ENCODE measurements around the gene KHDC4.

The KHDC4 gene

GRCh38 chr1:155942578-155943141 lies 8.4 kb upstream of the KHDC4 start:
- Histone ChIP-seq H3K9me3 (ENCODE audit: control insufficient read depth, low read length) (no peaks in the 10 kb centered on the region), H3K4me2 (ENCODE audit: low read length) (no peak overlapping the region), H2AFZ (no peak overlapping the region), H3K27ac (no peak overlapping the region), H3K9ac (no peak overlapping the region), H3K79me2 (no peaks in the 10 kb centered on the region), H3K27me3 (ENCODE audit: control insufficient read depth, insufficient read depth, low read length) (no peaks in the 10 kb centered on the region), H3K36me3 (ENCODE audit: control insufficient read depth, insufficient read depth, low read length) (no peaks in the 10 kb centered on the region), H3K4me3 (ENCODE audit: low read depth, low read length) (no peak overlapping the region), H3K4me1 (peaks cover 3% of the 10 kb centered on the region)
- no peak for TF ChIP-seq CTCF (IDR thresholded peaks at IDR 0.05)

- H3K27me3 ChIP-seq (ENCODE audit: control insufficient read depth, insufficient read depth, low read length), result no peaks in the 10 kb centered on the region
- peaks cover 3% of the 10 kb centered on the region for H3K4me1 ChIP-seq
- no peak overlapping the region for H3K4me3 ChIP-seq (ENCODE audit: low read depth, low read length)
- H3K9ac ChIP-seq, result no peak overlapping the region
- no peak for TF ChIP-seq CTCF (IDR thresholded peaks at IDR 0.05)
- H3K9me3 ChIP-seq (ENCODE audit: control insufficient read depth, low read length), result no peaks in the 10 kb centered on the region
- H3K79me2 ChIP-seq, result no peaks in the 10 kb centered on the region
- no peak overlapping the region for H2AFZ ChIP-seq
- H3K4me2 ChIP-seq (ENCODE audit: low read length), result no peak overlapping the region
- H3K36me3 ChIP-seq (ENCODE audit: control insufficient read depth, insufficient read depth, low read length), result no peaks in the 10 kb centered on the region
- H3K27ac ChIP-seq, result no peak overlapping the region
Observed at GRCh38 chr1:155941845-155942531, 7.8 kb upstream of the KHDC4 start.

GRCh38 chr1:155940993-155941844 lies 7.0 kb upstream of the KHDC4 start, which contains the start of gene RXFP4:
TSS of gene RXFP4 (plus strand) at chr1:155941638. CDS start at chr1:155941710, 72 bp downstream.
- H3K9me3 ChIP-seq (ENCODE audit: control insufficient read depth, low read length), result no peaks in the 10 kb centered on the region
- H3K27me3 ChIP-seq (ENCODE audit: control insufficient read depth, insufficient read depth, low read length), result no peaks in the 10 kb centered on the region
- peak within 1 kb of the TSS; percentile 51 for H3K4me2 ChIP-seq (ENCODE audit: low read length)
- no peaks in the 10 kb centered on the region for H3K79me2 ChIP-seq
- TF ChIP-seq CTCF (IDR thresholded peaks at IDR 0.05), result no peak
- H3K4me1 ChIP-seq, result peaks cover 3% of the 10 kb centered on the region
- H2AFZ ChIP-seq, result peak within 1 kb of the TSS; percentile 68
- peak within 1 kb of the TSS; percentile 60 for H3K27ac ChIP-seq
- H3K4me3 ChIP-seq (ENCODE audit: low read depth, low read length), result peak within 1 kb of the TSS; percentile 6
- H3K9ac ChIP-seq, result no peak within 1 kb of the TSS
- no peaks in the 10 kb centered on the region for H3K36me3 ChIP-seq (ENCODE audit: control insufficient read depth, insufficient read depth, low read length)

GRCh38 chr1:155940482-155940992 lies 6.3 kb upstream of the KHDC4 start:
- TF ChIP-seq CTCF (IDR thresholded peaks at IDR 0.05), result no peak
- Histone ChIP-seq H3K9ac (no peak overlapping the region), H3K4me2 (ENCODE audit: low read length) (peak overlapping the region; percentile 51), H3K27me3 (ENCODE audit: control insufficient read depth, insufficient read depth, low read length) (no peaks in the 10 kb centered on the region), H2AFZ (peak overlapping the region; percentile 68), H3K4me3 (ENCODE audit: low read depth, low read length) (peak overlapping the region; percentile 27), H3K36me3 (ENCODE audit: control insufficient read depth, insufficient read depth, low read length) (no peaks in the 10 kb centered on the region), H3K9me3 (ENCODE audit: control insufficient read depth, low read length) (no peaks in the 10 kb centered on the region), H3K79me2 (no peaks in the 10 kb centered on the region), H3K4me1 (peaks cover 3% of the 10 kb centered on the region), H3K27ac (peak overlapping the region; percentile 60)
